HUES48 (cell line): ENCODE measurements around the gene SOCS1.

Experiments used
- H3K27ac ChIP-seq: one replicate; pipeline ENCODE4 v1.7.0; 2013; ENCODE audit warnings: low read depth, low read length, inconsistent platforms
- H3K27me3 ChIP-seq: 2 replicates; pipeline ENCODE4 v1.6.1; 2013; ENCODE audit warnings: mild to moderate bottlenecking, low read length; ENCODE audit not compliant: control insufficient read depth, insufficient read depth
- H3K36me3 ChIP-seq: 2 replicates; pipeline ENCODE4 v1.6.1; 2013; ENCODE audit warnings: low read length; ENCODE audit not compliant: control insufficient read depth, insufficient read depth
- H3K4me1 ChIP-seq: 2 replicates; pipeline ENCODE4 v1.6.1; 2013; ENCODE audit warnings: mild to moderate bottlenecking, low read length; ENCODE audit not compliant: control insufficient read depth, insufficient read depth
- H3K4me3 ChIP-seq: 2 replicates; pipeline ENCODE4 v1.5.1; 2013; ENCODE audit warnings: mild to moderate bottlenecking, low read depth, low read length
- H3K9ac ChIP-seq: 2 replicates; pipeline ENCODE4 v1.6.1; 2013; ENCODE audit warnings: mild to moderate bottlenecking, low read depth, low read length, moderate library complexity
- H3K9me3 ChIP-seq: 2 replicates; pipeline ENCODE4 v1.6.1; 2013; ENCODE audit warnings: low read length; ENCODE audit not compliant: control insufficient read depth, insufficient read depth

SOCS1 gene

DNA sequence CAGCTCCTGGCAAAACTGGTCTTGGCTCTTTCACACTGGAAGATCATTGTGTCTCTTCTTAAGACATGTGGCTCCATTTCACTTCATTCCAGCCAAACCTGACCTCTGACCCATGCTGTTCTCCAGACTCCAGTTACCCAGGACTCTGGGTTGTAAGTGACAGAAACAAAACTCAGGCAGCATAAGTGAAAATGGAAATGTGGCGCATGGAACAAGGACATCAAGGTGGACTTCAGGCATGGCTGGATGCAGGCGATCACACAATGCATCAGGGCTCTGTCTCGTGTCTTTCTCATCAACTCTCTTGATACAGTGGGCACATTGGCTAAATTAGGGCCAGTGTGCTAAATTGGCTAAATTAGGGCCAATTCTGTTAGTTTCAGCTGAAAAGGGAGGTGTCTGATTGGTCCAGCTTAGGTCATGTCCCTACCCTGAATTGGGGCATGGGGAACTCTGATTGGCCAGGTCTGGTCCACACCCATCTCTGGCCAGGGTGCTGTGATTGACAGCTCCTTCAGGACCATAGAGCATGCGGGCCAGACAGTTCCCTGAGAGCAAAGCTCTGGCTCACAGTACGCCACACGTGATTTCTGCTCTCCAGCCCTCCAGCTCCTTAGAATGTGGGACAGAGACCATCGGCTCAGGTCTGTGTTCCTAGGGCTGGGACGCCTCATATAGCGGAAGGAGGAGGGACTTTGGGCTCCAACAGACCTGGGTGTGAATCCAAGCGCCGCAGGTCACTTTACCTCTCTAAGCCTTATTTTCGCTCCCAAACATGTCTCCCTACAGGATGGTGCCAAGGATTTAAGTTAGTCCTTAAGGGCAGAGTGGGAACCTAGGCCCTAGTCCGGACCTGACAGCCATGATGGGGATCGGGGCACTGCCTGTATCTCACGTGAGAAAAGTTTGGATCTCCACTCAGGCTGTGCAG is 17.5 kb downstream of the SOCS1 start:
- Histone ChIP-seq H3K4me1 (no peaks in the 10 kb centered on the region), H3K9ac (no peak overlapping the region)

DNA sequence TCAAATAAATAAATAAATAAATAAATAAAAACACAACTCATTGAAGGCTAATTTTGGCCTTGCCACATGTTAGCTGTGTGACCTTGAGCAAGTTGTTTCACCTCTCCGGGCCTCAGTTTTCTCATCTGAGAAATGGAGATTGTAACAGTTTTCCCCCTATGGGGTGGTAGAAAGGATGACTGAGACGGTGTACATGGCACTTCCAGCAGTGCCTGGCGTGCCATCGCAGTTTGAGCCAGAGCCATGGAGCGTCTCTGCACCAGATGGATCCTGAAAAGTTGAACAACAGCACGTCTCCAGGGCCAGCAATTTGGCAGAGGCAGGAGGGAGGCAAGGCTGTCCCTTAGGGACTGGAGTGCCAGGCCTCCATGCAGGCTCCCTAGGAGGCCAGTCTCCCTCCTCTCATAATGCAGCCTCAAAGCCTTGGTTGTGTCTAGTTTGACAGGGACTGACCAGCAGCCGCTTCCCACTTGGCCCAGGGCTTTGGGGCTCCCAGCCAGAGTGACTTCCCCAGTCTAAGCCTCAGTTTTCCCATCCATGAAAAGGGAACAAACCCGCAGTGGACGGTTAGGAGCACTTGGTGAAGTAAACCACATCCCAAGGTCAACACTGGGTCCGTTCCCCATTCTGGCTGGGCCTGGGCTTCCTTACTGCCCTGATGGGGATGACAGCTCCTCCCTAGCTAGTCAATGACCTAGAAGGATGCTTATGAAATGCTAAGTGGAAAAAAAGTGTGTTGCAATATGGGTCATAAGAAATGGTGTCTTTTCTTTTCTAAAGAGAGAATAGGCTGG is 19.3 kb downstream of the SOCS1 start:
- Histone ChIP-seq H3K36me3 (no peaks in the 10 kb centered on the region), H3K4me3 (no peak overlapping the region), H3K4me1 (0 out of 2 replicates have a peak, but pooled peaks cover 6% of the 10 kb centered on the region)

More for the DNA sequence above, 17.5 kb downstream of the SOCS1 start:
- no peaks in the 10 kb centered on the region for H3K36me3 ChIP-seq
- no peak overlapping the region for H3K4me3 ChIP-seq
- H3K9me3 ChIP-seq: no peaks in the 10 kb centered on the region
- no peaks in the 10 kb centered on the region for H3K27me3 ChIP-seq
- no peak overlapping the region for H3K27ac ChIP-seq

DNA sequence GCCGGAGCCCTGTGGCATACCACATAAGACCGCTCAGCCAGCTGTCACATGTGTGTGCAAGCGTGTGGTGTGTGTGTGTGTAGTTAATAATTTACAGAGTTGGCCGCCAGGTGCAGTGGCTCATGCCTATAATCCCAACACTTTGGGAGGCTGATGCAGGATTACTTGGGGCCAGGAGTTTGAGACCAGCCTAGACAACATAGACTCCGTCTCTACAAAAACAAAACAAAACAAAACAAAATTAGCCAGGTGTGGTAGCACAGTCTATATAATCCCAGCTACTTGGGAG is 20.4 kb downstream of the SOCS1 start:
- no peak overlapping the region for H3K4me3 ChIP-seq
- no peak overlapping the region for H3K27ac ChIP-seq
- no peaks in the 10 kb centered on the region for H3K36me3 ChIP-seq
- H3K9me3 ChIP-seq: no peaks in the 10 kb centered on the region
- H3K27me3 ChIP-seq: peaks cover 4% of the 10 kb centered on the region; the same call in 1 of the 2 replicates
- no peak overlapping the region for H3K9ac ChIP-seq
- 0 out of 2 replicates have a peak, but pooled peaks cover 6% of the 10 kb centered on the region for H3K4me1 ChIP-seq

More for the DNA sequence above, 19.3 kb downstream of the SOCS1 start:
- Histone ChIP-seq H3K27ac (no peak overlapping the region), H3K9ac (no peak overlapping the region), H3K27me3 (peaks cover 2% of the 10 kb centered on the region; the same call in 1 of the 2 replicates), H3K9me3 (no peaks in the 10 kb centered on the region)

DNA sequence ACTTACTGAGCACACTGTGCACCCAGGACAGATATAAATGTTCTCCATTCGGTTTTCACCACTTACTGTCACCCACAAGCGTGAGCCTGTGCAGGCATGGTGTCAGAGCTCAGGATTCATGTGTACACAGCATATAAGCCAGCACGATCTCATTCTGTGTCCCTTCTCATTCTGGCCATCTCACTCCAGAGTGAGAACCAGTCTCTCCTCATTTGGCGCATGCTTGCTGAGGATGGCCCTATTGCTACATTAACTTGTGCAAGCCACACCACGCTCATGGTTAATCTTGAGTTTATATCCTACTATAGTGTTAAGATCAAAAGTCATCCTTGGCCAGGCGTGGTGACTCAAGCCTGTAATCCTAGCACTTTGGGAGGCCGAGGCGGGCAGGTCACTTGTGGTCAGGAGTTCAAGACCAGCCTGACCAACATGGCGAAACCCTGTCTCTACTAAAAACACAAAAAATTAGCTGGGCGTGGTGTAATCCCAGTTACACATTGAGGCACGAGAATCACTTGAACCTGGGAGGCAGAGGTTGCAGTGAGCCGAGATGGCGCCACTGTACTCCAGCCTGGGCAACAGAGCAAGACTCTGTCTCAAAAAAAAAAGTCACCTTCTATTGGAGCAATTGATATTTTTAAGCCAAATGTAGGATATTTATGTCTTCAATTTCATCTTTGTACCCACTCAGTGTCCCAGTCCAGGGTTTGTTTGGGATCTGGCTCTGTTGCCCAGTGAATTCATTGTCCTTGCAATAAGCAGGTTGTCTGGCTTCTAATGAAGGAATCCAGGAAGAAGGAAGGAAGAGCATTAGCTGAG is 20.9 kb downstream of the SOCS1 start:
- Histone ChIP-seq H3K4me3 (no peak overlapping the region), H3K27ac (no peak overlapping the region), H3K9me3 (no peaks in the 10 kb centered on the region), H3K36me3 (no peaks in the 10 kb centered on the region), H3K27me3 (peaks cover 4% of the 10 kb centered on the region; the same call in 1 of the 2 replicates), H3K9ac (no peak overlapping the region), H3K4me1 (0 out of 2 replicates have a peak, but pooled peaks cover 6% of the 10 kb centered on the region)

DNA sequence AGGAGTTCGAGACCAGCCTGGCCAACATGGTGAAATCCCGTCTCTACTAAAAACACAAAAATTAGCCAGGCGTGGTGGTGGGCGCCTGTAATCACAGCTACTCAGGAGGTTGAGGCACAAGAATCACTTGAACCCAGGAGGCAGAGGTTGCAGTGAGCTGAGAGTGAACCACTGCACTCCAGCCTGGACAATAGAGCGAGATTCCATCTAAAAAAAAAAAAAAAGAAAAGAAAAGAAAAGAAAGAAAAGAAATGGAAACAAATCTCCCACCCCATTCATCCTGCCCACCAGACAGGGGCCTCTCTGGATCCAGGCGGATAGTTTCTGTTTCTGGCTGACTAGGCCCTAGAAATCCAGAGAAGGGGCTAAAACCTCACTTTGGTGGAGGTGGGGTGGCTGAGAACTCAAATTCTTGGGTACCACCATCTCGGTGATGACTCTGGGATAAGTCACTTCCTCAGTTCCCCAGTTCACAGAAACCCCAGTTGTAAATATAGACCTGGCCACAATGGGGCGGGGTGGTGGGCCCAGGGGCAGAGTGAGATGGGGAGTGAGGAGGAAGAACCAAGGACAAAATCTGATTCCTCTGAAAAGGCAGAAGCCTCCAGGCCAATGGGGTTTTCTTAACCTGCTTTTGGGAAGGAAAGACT is 22.2 kb downstream of the SOCS1 start:
- Histone ChIP-seq H3K27me3 (peaks cover 4% of the 10 kb centered on the region; the same call in 1 of the 2 replicates), H3K9ac (no peak overlapping the region), H3K4me3 (no peak overlapping the region), H3K27ac (no peak overlapping the region), H3K36me3 (no peaks in the 10 kb centered on the region), H3K4me1 (0 out of 2 replicates have a peak, but pooled peaks cover 6% of the 10 kb centered on the region), H3K9me3 (no peaks in the 10 kb centered on the region)

DNA sequence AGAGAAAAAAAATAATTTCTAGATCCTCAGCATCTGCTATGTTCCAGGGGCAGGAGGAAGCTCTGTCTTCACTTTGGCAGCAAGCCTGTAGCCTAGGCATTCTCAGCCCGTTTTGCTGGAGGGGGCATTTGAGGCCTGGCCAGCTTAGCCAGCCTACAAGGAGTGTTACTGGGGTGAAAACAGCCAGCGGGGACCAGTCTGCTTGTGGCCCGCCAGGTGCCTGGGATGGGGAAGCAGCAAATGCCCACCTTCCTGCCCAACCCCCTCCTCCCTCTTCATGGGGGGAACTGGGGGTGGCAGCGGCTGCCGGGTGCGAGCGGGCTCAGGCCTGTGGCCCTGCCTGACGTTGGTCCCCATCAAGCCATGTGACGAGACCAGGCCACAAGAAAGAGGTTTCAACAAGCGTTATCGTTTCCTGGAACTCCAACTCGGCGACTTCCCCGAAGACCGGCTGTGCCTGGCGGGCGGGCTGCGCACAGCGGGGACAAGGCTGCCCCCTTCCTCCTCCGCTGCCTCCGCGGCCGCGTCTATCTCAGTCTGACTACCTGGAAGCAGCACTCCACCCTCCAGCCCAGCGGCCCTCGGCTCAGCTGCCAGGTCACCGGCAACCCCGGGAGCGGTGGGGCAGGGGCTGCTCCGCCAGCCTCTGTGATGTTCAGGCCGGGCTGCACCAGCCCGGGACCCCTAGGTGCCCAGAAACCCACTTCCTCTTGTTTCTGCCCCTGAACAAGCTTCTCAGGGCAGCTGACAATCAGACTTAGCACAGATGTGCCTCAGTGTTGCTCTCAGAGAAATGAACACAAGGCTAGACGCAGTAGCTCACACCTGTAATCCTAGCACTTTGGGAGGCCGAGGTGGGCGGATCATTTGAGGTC is 22.9 kb downstream of the SOCS1 start:
- Histone ChIP-seq H3K36me3 (no peaks in the 10 kb centered on the region), H3K4me3 (no peak overlapping the region), H3K4me1 (0 out of 2 replicates have a peak, but pooled peaks cover 6% of the 10 kb centered on the region), H3K27ac (no peak overlapping the region), H3K9ac (no peak overlapping the region), H3K27me3 (peaks cover 4% of the 10 kb centered on the region; the same call in 1 of the 2 replicates), H3K9me3 (no peaks in the 10 kb centered on the region)

DNA sequence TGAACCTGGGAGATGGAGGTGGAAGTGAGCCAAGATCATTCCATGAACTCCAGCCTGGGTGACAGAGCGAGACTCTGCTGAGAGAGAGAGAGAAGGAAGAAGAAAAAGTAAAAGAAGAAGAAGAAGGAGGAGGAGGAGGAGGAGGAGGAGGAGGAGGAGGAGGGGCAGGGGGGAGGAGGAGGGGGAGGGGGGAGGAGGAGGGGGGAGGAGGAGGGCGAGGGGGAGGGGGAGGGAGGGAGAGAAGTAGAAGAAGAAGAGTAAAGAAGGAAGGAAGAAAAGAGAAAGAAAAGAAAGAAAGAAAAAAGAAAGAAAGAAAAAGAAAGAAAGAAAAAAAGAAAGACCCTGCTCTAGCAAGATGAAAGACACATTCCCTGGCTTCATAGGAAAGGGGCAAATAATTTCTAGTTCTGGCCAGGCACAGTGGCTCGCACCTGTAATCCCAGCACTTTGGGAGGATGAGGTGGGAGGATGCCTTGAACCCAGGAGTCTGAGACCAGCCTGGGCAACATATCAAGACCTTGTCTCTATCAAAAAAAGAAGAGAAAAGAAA is 23.6 kb downstream of the SOCS1 start:
- no peak overlapping the region for H3K27ac ChIP-seq
- H3K4me1 ChIP-seq: 0 out of 2 replicates have a peak, but pooled peaks cover 6% of the 10 kb centered on the region
- no peak overlapping the region for H3K9ac ChIP-seq
- H3K27me3 ChIP-seq: peaks cover 4% of the 10 kb centered on the region; the same call in 1 of the 2 replicates
- no peak overlapping the region for H3K4me3 ChIP-seq
- H3K9me3 ChIP-seq: no peaks in the 10 kb centered on the region
- no peaks in the 10 kb centered on the region for H3K36me3 ChIP-seq

DNA sequence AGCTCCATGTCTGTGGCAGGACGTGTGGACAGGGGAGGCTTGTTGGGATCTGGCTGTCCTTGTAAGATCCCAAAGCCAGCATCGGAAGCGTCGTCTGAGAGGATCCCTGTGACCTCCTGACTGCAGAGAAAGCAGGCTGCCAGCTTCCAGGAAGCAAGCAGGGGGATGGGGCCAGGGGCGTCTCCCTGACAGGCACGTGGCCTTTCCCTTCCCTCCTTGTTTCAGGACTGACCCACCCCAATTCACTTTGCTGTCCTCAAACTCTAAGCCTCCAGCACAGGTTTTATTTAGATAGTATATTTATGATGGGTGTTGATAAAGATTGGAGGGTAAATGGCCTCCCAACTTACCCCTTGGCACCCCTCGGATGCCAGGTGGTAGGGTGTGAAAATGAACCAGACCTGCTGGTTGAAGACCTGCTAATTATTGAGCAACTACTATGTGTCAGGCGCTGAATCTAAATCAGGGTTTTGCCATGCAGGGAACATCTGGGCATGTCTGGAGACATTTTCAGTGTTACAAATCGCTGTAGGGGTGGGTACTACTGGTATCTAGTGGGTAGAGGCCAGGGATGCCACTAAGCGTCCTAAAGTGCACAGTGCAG is 24.5 kb downstream of the SOCS1 start:
- Histone ChIP-seq H3K9ac (no peak overlapping the region), H3K27ac (no peak overlapping the region), H3K9me3 (no peaks in the 10 kb centered on the region), H3K27me3 (peaks cover 4% of the 10 kb centered on the region; the same call in 1 of the 2 replicates), H3K4me1 (0 out of 2 replicates have a peak, but pooled peaks cover 6% of the 10 kb centered on the region), H3K36me3 (no peaks in the 10 kb centered on the region), H3K4me3 (no peak overlapping the region)

DNA sequence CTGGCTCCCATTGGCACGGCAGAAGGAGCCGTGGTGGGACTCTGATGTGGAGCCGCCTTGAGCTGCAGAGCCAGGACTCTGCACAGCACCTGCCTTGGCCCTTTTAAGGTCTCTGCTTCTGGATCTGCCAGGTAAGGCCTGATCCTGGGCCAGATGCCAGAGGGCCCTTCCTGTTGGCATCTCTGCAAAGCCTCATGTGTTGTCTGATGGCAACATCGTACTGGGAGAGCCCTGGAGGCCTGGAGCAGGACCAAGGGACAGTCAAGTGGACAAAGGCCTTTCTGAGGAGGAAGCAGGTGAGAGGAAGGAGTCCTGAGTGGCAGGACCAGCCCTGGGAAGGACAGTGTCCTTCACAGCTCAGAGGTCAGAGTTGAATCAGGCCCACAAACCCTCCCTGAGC is 26.1 kb downstream of the SOCS1 start:
- Histone ChIP-seq H3K4me1 (0 out of 2 replicates have a peak, but pooled peaks cover 6% of the 10 kb centered on the region), H3K4me3 (no peak overlapping the region), H3K27ac (no peak overlapping the region), H3K27me3 (peaks cover 4% of the 10 kb centered on the region; the same call in 1 of the 2 replicates), H3K9me3 (no peaks in the 10 kb centered on the region), H3K9ac (no peak overlapping the region), H3K36me3 (no peaks in the 10 kb centered on the region)
